H9 (cell line): ENCODE measurements around the gene PRSS27. TPM values are rescaled to one million over a fixed set of nuclear protein-coding genes. Genes with fewer than 3 reads are reported as not detected.

ENCODE experiments used
- DNase-seq: peaks from one replicate; pipeline ENCODE4 v3.0.0-alpha.2; 2017
- H2AFZ ChIP-seq: one replicate; pipeline ENCODE4 v1.6.1; 2013; ENCODE audit warnings: mild to moderate bottlenecking, low read length, control low read depth, moderate library complexity
- H2AK5ac ChIP-seq: 2 replicates; pipeline ENCODE4 v1.6.1; 2013; ENCODE audit warnings: low read length, control low read depth, mixed read lengths; ENCODE audit not compliant: insufficient read length
- H2BK120ac ChIP-seq: one replicate; pipeline ENCODE4 v1.6.1; 2013; ENCODE audit warnings: low read depth, mild to moderate bottlenecking, low read length, control low read depth, inconsistent platforms; ENCODE audit not compliant: poor library complexity, severe bottlenecking
- H2BK12ac ChIP-seq: 2 replicates; pipeline ENCODE4 v1.6.1; 2013; ENCODE audit warnings: low read length, control low read depth, mixed read lengths, low read depth; ENCODE audit not compliant: insufficient read length
- H2BK15ac ChIP-seq: 2 replicates; pipeline ENCODE4 v1.6.1; 2013; ENCODE audit warnings: low read depth, low read length, control low read depth
- H2BK20ac ChIP-seq: one replicate; pipeline ENCODE4 v1.6.1; 2013; ENCODE audit warnings: low read depth, mild to moderate bottlenecking, low read length, control low read depth, inconsistent platforms; ENCODE audit not compliant: poor library complexity, severe bottlenecking
- H2BK5ac ChIP-seq: 2 replicates; pipeline ENCODE4 v1.6.1; 2013; ENCODE audit warnings: low read length, control low read depth, mixed read lengths; ENCODE audit not compliant: insufficient read length
- H3K14ac ChIP-seq: 2 replicates; pipeline ENCODE4 v1.6.1; 2013; ENCODE audit warnings: low read length, control low read depth; ENCODE audit not compliant: insufficient read depth
- H3K18ac ChIP-seq: 2 replicates; pipeline ENCODE4 v1.6.1; 2013; ENCODE audit warnings: low read depth, mild to moderate bottlenecking, mixed read lengths, low read length, control low read depth; ENCODE audit not compliant: insufficient read length
- H3K23ac ChIP-seq: 2 replicates; pipeline ENCODE4 v1.6.1; 2013; ENCODE audit warnings: low read length, control low read depth, mixed read lengths, low read depth; ENCODE audit not compliant: insufficient read length
- H3K23me2 ChIP-seq: 2 replicates; pipeline ENCODE4 v1.6.1; 2013; ENCODE audit warnings: low read depth, mild to moderate bottlenecking, mixed read lengths, low read length, control low read depth; ENCODE audit not compliant: insufficient read length, poor library complexity, severe bottlenecking
- H3K27ac ChIP-seq: 2 replicates; pipeline ENCODE4 v1.5.1; 2013; ENCODE audit warnings: low read length, control low read depth, mixed read lengths, low read depth; ENCODE audit not compliant: insufficient read length
- H3K27me3 ChIP-seq: 2 replicates; pipeline ENCODE4 v1.6.1; 2013; ENCODE audit warnings: low read length, control low read depth, inconsistent platforms; ENCODE audit not compliant: insufficient read depth
- H3K4ac ChIP-seq: 2 replicates; pipeline ENCODE4 v1.6.1; 2013; ENCODE audit warnings: low read depth, mild to moderate bottlenecking, control low read depth, inconsistent platforms, low read length, moderate library complexity
- H3K4me1 ChIP-seq: 2 replicates; pipeline ENCODE4 v1.6.1; 2013; ENCODE audit warnings: low read length, control low read depth, inconsistent platforms; ENCODE audit not compliant: insufficient read depth
- H3K4me2 ChIP-seq: 2 replicates; pipeline ENCODE4 v1.6.1; 2013; ENCODE audit warnings: low read length, control low read depth, mixed read lengths; ENCODE audit not compliant: insufficient read length, insufficient read depth
- H3K56ac ChIP-seq: 2 replicates; pipeline ENCODE4 v1.6.1; 2013; ENCODE audit warnings: low read depth, mild to moderate bottlenecking, mixed read lengths, low read length, control low read depth; ENCODE audit not compliant: insufficient read length
- H3K79me1 ChIP-seq: 2 replicates; pipeline ENCODE4 v1.6.1; 2013; ENCODE audit warnings: low read depth, mild to moderate bottlenecking, moderate library complexity, low read length, control low read depth, inconsistent platforms; ENCODE audit not compliant: insufficient read depth, poor library complexity, severe bottlenecking
- H3K79me2 ChIP-seq: 2 replicates; pipeline ENCODE4 v1.6.1; 2013; ENCODE audit warnings: low read length, control low read depth, inconsistent platforms; ENCODE audit not compliant: insufficient read depth
- H3K9ac ChIP-seq: 2 replicates; pipeline ENCODE4 v1.6.1; 2013; ENCODE audit warnings: low read length, control low read depth, mixed read lengths; ENCODE audit not compliant: insufficient read length; ENCODE audit errors: extremely low read depth
- H3K9me3 ChIP-seq: one replicate; pipeline ENCODE4 v1.6.1; 2013; ENCODE audit warnings: low read depth, low read length, inconsistent platforms; ENCODE audit not compliant: control insufficient read depth
- H3T11ph ChIP-seq: one replicate; pipeline ENCODE4 v1.6.1; 2013; ENCODE audit warnings: mild to moderate bottlenecking, low read length, control low read depth, inconsistent platforms
- H4K20me1 ChIP-seq: one replicate; pipeline ENCODE4 v1.6.1; 2013; ENCODE audit not compliant: control insufficient read depth, insufficient read length, insufficient read depth
- H4K5ac ChIP-seq: 2 replicates; pipeline ENCODE4 v1.6.1; 2013; ENCODE audit warnings: low read depth, mild to moderate bottlenecking, mixed read lengths, low read length, control low read depth; ENCODE audit not compliant: insufficient read length
- H4K8ac ChIP-seq: replicated peaks from 2 replicates; pipeline ENCODE4 v1.6.1; 2013; ENCODE audit warnings: low read length, control low read depth, mixed read lengths, low read depth; ENCODE audit not compliant: insufficient read length
- H4K91ac ChIP-seq: 2 replicates; pipeline ENCODE4 v1.6.1; 2013; ENCODE audit warnings: low read depth, mild to moderate bottlenecking, moderate library complexity, mixed read lengths, low read length, control low read depth; ENCODE audit not compliant: insufficient read length
- H3K27ac Mint-ChIP-seq, 3 experiments: 2 replicates in 2 of 3; 3 replicates in 1 of 3; pipeline ENCODE4 v1.8.0; 2020 to 2021; ENCODE audit warnings: mixed read lengths in 3 of 3, mild to moderate bottlenecking in 1 of 3, moderate library complexity in 1 of 3
- H3K27me3 Mint-ChIP-seq: 2 replicates; pipeline ENCODE4 v1.8.0; 2021; ENCODE audit warnings: low read depth, mild to moderate bottlenecking, moderate library complexity, mixed read lengths
- H3K36me3 Mint-ChIP-seq, 3 experiments: 2 replicates in 2 of 3; 3 replicates in 1 of 3; pipeline ENCODE4 v1.8.0; 2020 to 2021; ENCODE audit warnings: low read depth in 3 of 3, mixed read lengths in 3 of 3; ENCODE audit not compliant: insufficient read depth in 1 of 3
- H3K4me1 Mint-ChIP-seq, 2 experiments: 2 replicates each; pipeline ENCODE4 v1.8.0; 2020; ENCODE audit warnings: mixed read lengths in 2 of 2
- H3K4me3 Mint-ChIP-seq, 2 experiments: 2 replicates in 1 of 2; 3 replicates in 1 of 2; pipeline ENCODE4 v1.8.0; 2020 to 2021; ENCODE audit warnings: mild to moderate bottlenecking in 2 of 2, mixed read lengths in 2 of 2, moderate library complexity in 1 of 2
- H3K9me3 Mint-ChIP-seq, 2 experiments: 2 replicates in 1 of 2; 3 replicates in 1 of 2; pipeline ENCODE4 v1.8.0; 2020; ENCODE audit warnings: mild to moderate bottlenecking in 2 of 2, mixed read lengths in 2 of 2, moderate library complexity in 1 of 2
- CTCF ChIP-seq: fragments of 200-600 bp; sonication (generic); conservative IDR thresholded peaks from 3 replicates; pipeline ENCODE4 v1.8.0; 2021; ENCODE audit warnings: antibody characterized with exemption, mild to moderate bottlenecking
- WGBS: extraction: QIAGEN DNeasy Blood & Tissue Kit; methylation state at CpG from one replicate; pipeline ENCODE4 v1.1.7; 2013; ENCODE audit warnings: missing lambda C conversion rate, low lambda C conversion rate, mixed read lengths; ENCODE audit not compliant: insufficient read length; ENCODE audit errors: extremely low coverage; 5-methylcytosine and 5-hydroxymethylcytosine counted together
- total RNA-seq: library from RNA; stranded (reverse); gene quantifications from 2 replicates; pipeline ENCODE4 v1.2.1, GENCODE V29; 2021

The PRSS27 gene
- total RNA-seq, 1 experiment from 2014 or later = 5.0 TPM

DNA sequence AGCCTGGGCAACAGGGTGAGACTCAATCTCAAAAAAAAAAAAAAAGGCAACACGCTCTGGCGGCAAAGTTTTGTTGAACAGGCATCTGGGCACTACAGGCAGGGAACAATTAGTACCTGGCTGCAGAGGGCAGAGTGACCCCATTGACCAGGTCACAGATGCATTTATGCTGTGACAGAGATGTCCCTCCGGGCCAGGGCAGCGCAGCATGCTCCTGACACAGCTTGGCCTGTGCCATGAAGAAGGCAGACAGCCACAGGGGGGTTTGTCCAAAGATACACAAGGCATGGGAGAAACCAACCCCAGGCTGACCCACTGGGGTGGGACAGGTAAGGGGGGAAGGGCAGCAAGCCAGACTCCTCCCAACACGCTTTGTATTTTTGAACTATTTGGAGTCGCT is 24.7 kb upstream of the PRSS27 start:
- Histone ChIP-seq H3K27ac (no peak overlapping the region), H3K27me3 (no peaks in the 10 kb centered on the region), H3K23me2 (no peaks in the 10 kb centered on the region), H3K56ac (no peak overlapping the region), H2AFZ (no peak overlapping the region), H3K79me2 (no peaks in the 10 kb centered on the region), H2BK12ac (no peak overlapping the region), H2AK5ac (no peak overlapping the region), H3T11ph (no peak overlapping the region), H4K91ac (no peak overlapping the region), H2BK5ac (no peak overlapping the region), H4K8ac (no peak overlapping the region), H2BK20ac (no peak overlapping the region), H4K5ac (no peak overlapping the region), H3K79me1 (no peaks in the 10 kb centered on the region), H3K4me1 (no peaks in the 10 kb centered on the region), H3K18ac (no peak overlapping the region), H3K9ac (no peak overlapping the region), H3K23ac (no peak overlapping the region), H3K4ac (no peak overlapping the region), H3K14ac (no peak overlapping the region), H2BK120ac (no peak overlapping the region), H2BK15ac (no peak overlapping the region), H3K9me3 (no peaks in the 10 kb centered on the region), H3K4me2 (no peak overlapping the region), H4K20me1 (no peaks in the 10 kb centered on the region)
- Mint-ChIP-seq H3K36me3 (peaks cover 3 to 6% (median 4%) of the 10 kb centered on the region in 3 experiments; a peak in 5 of 7 replicates), H3K9me3 (no peaks in the 10 kb centered on the region), H3K27ac (no peak overlapping the region), H3K27me3 (no peaks in the 10 kb centered on the region; the same call in 1 of the 2 replicates), H3K4me3 (no peak overlapping the region), H3K4me1 (peaks cover 5 to 8% of the 10 kb centered on the region in 2 experiments; a peak in 2 of 4 replicates)
- DNase-seq = no peak
- no CpG with 5 or more reads among the region's 6 CpGs for WGBS
- no peak for TF ChIP-seq CTCF
